PFSK-1 (cell line): ENCODE results near the gene RERE.

ENCODE experiments used
- POLR2AphosphoS5 ChIP-seq: IDR thresholded peaks from 2 replicates; pipeline ENCODE4 v1.6.1; 2012; ENCODE audit warnings: low read depth, mild to moderate bottlenecking, control low read depth, low read length, moderate library complexity
- SIN3A ChIP-seq: IDR thresholded peaks from 2 replicates; pipeline ENCODE4 v1.6.1; 2012; ENCODE audit warnings: mild to moderate bottlenecking, low read length, moderate library complexity, borderline replicate concordance; ENCODE audit not compliant: insufficient read depth
- TAF1 ChIP-seq: IDR thresholded peaks from 2 replicates; pipeline ENCODE4 v1.6.1; 2012; ENCODE audit warnings: low read length, control low read depth, borderline replicate concordance; ENCODE audit not compliant: insufficient read depth

DNA sequence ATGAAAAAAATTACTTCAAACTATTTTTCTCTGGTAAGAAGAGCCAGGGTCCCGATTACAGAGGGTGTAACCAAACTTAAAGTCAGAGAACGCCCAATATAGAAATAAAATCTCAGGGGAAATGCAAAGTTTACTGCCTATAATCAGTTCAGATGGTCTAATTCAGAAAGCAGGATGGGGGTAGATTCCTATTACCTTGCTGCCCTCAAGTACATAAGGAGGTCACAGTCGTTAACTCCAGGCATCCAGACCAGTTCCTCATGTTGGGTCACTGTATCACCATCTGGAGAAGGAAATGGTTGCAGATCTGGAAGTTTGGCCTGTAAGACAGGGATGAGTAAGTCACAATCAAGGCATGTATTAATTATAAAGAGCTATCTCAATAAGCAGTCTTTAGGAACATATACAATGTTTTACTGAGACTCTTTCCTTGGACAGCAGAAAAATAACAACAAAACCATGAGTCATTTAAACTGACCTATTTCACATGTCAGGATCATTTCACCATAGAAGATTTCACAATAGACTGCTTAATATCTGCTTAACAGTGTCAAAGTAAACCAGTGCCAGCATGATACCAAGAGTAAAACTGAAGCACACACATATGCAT, 320.1 kb downstream of the RERE start:
- no peak for TF ChIP-seq SIN3A
- no peak for TF ChIP-seq POLR2AphosphoS5
- TF ChIP-seq TAF1, result no peak
